Heart left ventricle (tissue), 16 donors: ENCODE data around the gene SLC19A1. TPM values are rescaled to one million over a fixed set of nuclear protein-coding genes. Genes with fewer than 3 reads are reported as not detected.

Source experiments
- ATAC-seq, 4 donors: fragments of 200-7000 bp; cut with Tn5 transposase; one replicate each; pipeline ENCODE4 v1.9.1; 2020 to 2022; ENCODE audit warnings: moderate library complexity in 4 of 4, mild to moderate bottlenecking in 3 of 4, moderate number of reproducible peaks in 1 of 4
- DNase-seq, 5 donors: peaks; one replicate each; pipeline ENCODE4 v3.0.0-alpha.2; 2020
- H3K27ac ChIP-seq, 12 donors: fragments of 200-600 bp; sonication (generic) in 4 of 12; one replicate each; pipeline versions ENCODE4 v1.5.0 to v1.8.0; 2016 to 2022; ENCODE audit warnings: mild to moderate bottlenecking in 2 of 12
- H3K27me3 ChIP-seq, 9 donors: fragments of 200-600 bp; sonication (generic) in 2 of 9; one replicate each; pipeline versions ENCODE4 v1.5.1 to v1.8.0; 2016 to 2022; ENCODE audit warnings: mild to moderate bottlenecking in 3 of 9
- H3K36me3 ChIP-seq, 9 donors: fragments of 200-600 bp; sonication (generic) in 2 of 9; one replicate each; pipeline versions ENCODE4 v1.5.0 to v1.8.0; 2018 to 2022; ENCODE audit warnings: mild to moderate bottlenecking in 2 of 9
- H3K4me1 ChIP-seq, 12 donors: fragments of 200-600 bp; sonication (generic) in 4 of 12; one replicate each; pipeline versions ENCODE4 v1.5.0 to v1.8.0; 2016 to 2022; ENCODE audit warnings: mild to moderate bottlenecking in 3 of 12
- H3K4me3 ChIP-seq, 12 donors: fragments of 200-600 bp; sonication (generic) in 4 of 12; one replicate each; pipeline versions ENCODE4 v1.5.0 to v1.8.0; 2017 to 2022; ENCODE audit warnings: mild to moderate bottlenecking in 9 of 12, moderate library complexity in 4 of 12
- H3K9me3 ChIP-seq, 12 donors: fragments of 200-600 bp; sonication (generic) in 4 of 12; one replicate each; pipeline versions ENCODE4 v1.5.0 to v1.8.0; 2016 to 2022; ENCODE audit warnings: mild to moderate bottlenecking in 1 of 12
- CTCF ChIP-seq, 12 donors: fragments of 200-600 bp; sonication (generic) in 4 of 12; IDR thresholded peaks; one replicate each; pipeline versions ENCODE4 v1.5.0 to v1.8.0; 2018 to 2022; ENCODE audit warnings: antibody characterized with exemption in 12 of 12, mild to moderate bottlenecking in 5 of 12
- POLR2A ChIP-seq, 2 donors: fragments of 450-650 bp; IDR thresholded peaks; one replicate each; pipeline ENCODE4 v1.6.1; 2017; ENCODE audit warnings: antibody characterized with exemption in 2 of 2, mild to moderate bottlenecking in 2 of 2, moderate library complexity in 2 of 2
- WGBS, 4 donors: extraction: QIAGEN DNeasy Blood & Tissue Kit in 2 of 4; methylation state at CpG; one replicate each; pipeline versions ENCODE4 v1.1.5 to v1.1.7; 2013 to 2018; 5-methylcytosine and 5-hydroxymethylcytosine counted together
- intact Hi-C, 10 donors: fragments of 100-400 bp; cut with DNase I; formaldehyde crosslinking; loops; one replicate each; pipeline versions ENCODE4 v1.11.1 to v1.14.2; 2022
- polyA plus RNA-seq, 2 donors: library from polyadenylated mRNA; stranded (reverse); fragments of 200-250 nt; gene quantifications; one replicate each; pipeline ENCODE4 v1.2.3, GENCODE V29; 2013
- total RNA-seq, 9 donors: library from RNA; depleted of rRNA in 2 of 9; stranded (reverse); fragments of >200 nt in 2 of 9; fragmentation: NEBNext Ultra II Directional in 3 of 9; extraction: Animal tissue kit (Norgen Biotek cat#: 25700) in 3 of 9; gene quantifications; one replicate each; pipeline versions ENCODE4 v1.1.0 to v1.2.4, GENCODE V29; 2016 to 2023
- donor health status: ischemic (EF 13 %, LVEDD 7.1; RV severe dilation, severe dysfunction).
- donor health status: healthy with polysubstance abuse.
- donor health status: DM: no; HTN: yes; CAD: no.
- donor health status: DM: no; HTN: no; CAD: no.
- donor health status: ischemic (EF 25% LVEDD 6.9; RV normal size, moderate dysfunction).
- donor health status: ischemic (EF 25% LVEDD 5.7; RV mildly dilated, moderate dysfunction).
- donor health status: healthy.
- donor health status: DM: yes; HTN: yes; CAD: no.
- donor health status: ischemic (EF 35%, LVEDD 5.7; RV mildly dilated, moderate dysfunction).
- donor health status: nonischemic (EF 11% LVEDD 7.7; RV severe dilation, severe dysfunction).
- donor health status: DM: yes; HTN: yes; CAD: no.
- donor health status: PGD.
- donor health status: ischemic (EF 29% LVEDD 5.4; RV normal size, mild dysfunction).
- donor health status: nonischemic (EF 23%, LVEDD 6.1; RV moderate dilation, normal function).

SLC19A1 gene
- total and polyA plus RNA-seq, 11 donors = 2.4 to 7.0 (median 3.5) TPM

DNA sequence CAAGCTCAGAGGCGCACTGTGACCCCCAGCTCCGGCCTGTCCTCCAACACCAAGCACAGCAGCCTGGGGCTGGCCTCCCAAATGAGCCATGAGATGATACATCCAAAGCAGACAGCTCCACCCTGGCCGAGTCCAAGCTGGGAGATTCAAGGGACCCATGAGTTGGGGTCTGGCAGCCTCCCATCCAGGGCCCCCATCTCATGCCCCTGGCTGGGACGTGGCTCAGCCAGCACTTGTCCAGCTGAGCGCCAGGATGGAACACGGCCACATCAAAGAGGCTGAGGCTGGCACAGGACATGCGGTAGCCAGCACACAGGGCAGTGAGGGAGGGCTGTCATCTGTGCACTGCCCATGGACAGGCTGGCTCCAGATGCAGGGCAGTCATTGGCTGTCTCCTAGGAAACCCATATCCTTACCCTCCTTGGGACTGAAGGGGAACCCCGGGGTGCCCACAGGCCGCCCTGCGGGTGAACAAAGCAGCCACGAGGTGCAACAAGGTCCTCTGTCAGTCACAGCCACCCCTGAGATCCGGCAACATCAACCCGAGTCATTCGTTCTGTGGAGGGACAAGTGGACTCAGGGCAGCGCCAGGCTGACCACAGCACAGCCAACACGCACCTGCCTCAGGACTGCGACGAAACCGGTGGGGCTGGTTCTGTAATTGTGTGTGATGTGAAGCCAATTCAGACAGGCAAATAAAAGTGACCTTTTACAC is 29.1 kb downstream of the SLC19A1 start:
- H3K4me1 ChIP-seq = peaks cover 0 to 4% (median 0%) of the 10 kb centered on the region in 12 donors
- peaks cover 0 to 40% (median 12%) of the 10 kb centered on the region in 9 donors for H3K36me3 ChIP-seq
- no peak for TF ChIP-seq CTCF (IDR thresholded peaks at IDR 0.05)
- H3K27ac ChIP-seq = no peak overlapping the region
- peaks cover 0 to 8% (median under 1%) of the 10 kb centered on the region in 12 donors for H3K9me3 ChIP-seq
- ATAC-seq (peak in 2 of 4 donors; percentile 2 to 16), DNase-seq (peak in 3 of 5 donors; percentile 15 to 57 (median 24))
- no peaks in the 10 kb centered on the region for H3K27me3 ChIP-seq
- intact Hi-C loops = no loop called here
- WGBS, 4 donors = 78 to 84% (median 82%) methylated on average over 12 to 19 of the region's 19 CpGs
- no peak overlapping the region for H3K4me3 ChIP-seq

- 81 to 92% (median 87%) methylated on average over 6 to 8 of the region's 8 CpGs for WGBS, 4 donors
These were observed 29.6 kb downstream of the SLC19A1 start for GRCh38 chr21:45512626-45513002.

GRCh38 chr21:45511661-45512431 is 30.4 kb downstream of the SLC19A1 start:
- Histone ChIP-seq H3K27ac (no peak overlapping the region), H3K9me3 (no peaks in the 10 kb centered on the region), H3K27me3 (no peaks in the 10 kb centered on the region), H3K4me3 (no peak overlapping the region), H3K36me3 (peaks cover 0 to 40% (median 12%) of the 10 kb centered on the region in 9 donors), H3K4me1 (no peaks in the 10 kb centered on the region)
- no peak for TF ChIP-seq POLR2A (IDR thresholded peaks at IDR 0.05)
- no peak for TF ChIP-seq CTCF (IDR thresholded peaks at IDR 0.05)
- 85 to 91% (median 89%) methylated on average over 29 to 35 of the region's 35 CpGs for WGBS, 4 donors
- DNase-seq = peak in 3 of 5 donors; percentile 13 to 49 (median 26)
- ATAC-seq = no peak
- intact Hi-C loops = no loop called here

More at GRCh38 chr21:45512626-45513002, 29.6 kb downstream of the SLC19A1 start:
- Histone ChIP-seq H3K4me1 (no peaks in the 10 kb centered on the region), H3K36me3 (peaks cover 0 to 40% (median 12%) of the 10 kb centered on the region in 9 donors), H3K9me3 (peaks cover 0 to 2% (median 0%) of the 10 kb centered on the region in 12 donors), H3K27ac (no peak overlapping the region), H3K27me3 (no peaks in the 10 kb centered on the region), H3K4me3 (no peak overlapping the region)
- ATAC-seq (no peak), DNase-seq (peak in 2 of 5 donors; percentile 7 to 20)
- no peak for TF ChIP-seq CTCF (IDR thresholded peaks at IDR 0.05)
- TF ChIP-seq POLR2A (IDR thresholded peaks at IDR 0.05) = no peak
- intact Hi-C loops = no loop called here

- Histone ChIP-seq H3K27ac (no peak overlapping the region), H3K27me3 (no peaks in the 10 kb centered on the region), H3K36me3 (peaks cover 0 to 40% (median 12%) of the 10 kb centered on the region in 9 donors), H3K4me1 (no peaks in the 10 kb centered on the region), H3K4me3 (no peak overlapping the region), H3K9me3 (no peaks in the 10 kb centered on the region)
- TF ChIP-seq POLR2A (IDR thresholded peaks at IDR 0.05) (no peak), CTCF (IDR thresholded peaks at IDR 0.05) (no peak)
- DNase-seq = peak in 3 of 5 donors; percentile 14 to 53 (median 19)
- 84 to 89% (median 88%) methylated on average over 7 to 12 of the region's 12 CpGs for WGBS, 4 donors
- no peak for ATAC-seq
- intact Hi-C loops = no loop called here
These were observed 31.2 kb downstream of the SLC19A1 start for GRCh38 chr21:45511007-45511406.
